Measurements from ENCODE around the gene RAB11FIP4.
A peak's percentile ranks its signal among the peaks of the same experiment; 100 is the strongest.

The RAB11FIP4 gene

DNA sequence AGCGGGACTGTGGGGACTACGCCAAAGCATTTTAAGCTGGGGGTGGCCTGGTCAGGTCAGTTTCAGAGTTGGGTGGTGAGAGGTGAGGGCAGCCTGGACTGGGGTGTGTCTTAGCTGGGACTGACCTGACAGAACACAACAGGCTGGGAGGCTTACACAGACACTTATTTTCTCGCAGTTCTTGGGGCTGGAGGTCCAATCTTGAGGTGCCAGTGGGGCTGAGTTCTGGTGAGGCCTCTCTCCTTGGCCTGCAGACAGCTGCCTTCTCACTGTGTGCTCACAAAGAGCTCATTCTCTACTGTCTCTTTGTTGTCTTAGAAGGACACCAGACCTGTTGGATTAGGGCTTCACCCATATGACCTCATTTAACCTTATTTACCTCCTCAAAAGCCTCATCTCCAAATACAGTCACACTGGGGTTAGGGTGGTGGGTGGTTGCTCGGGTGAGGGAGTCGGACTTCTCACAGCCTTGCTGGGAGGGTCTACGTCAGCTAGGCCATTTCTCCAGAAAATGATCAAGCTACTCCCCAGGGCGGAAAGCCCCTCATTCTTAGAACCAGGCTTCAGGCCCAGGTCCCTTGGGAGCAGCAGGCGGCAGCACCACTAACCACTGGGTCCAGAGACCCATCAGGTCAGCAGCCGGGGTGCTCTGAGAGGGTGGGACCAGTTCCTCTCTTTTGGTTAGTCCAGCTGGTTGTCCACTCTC lies 149.3 kb downstream of the RAB11FIP4 start:
- no peak for DNase-seq (ENCODE audit: low read depth in 3 of 3, low spot score in 1 of 3)

- DNase-seq (ENCODE audit: low read depth in 3 of 3, low spot score in 1 of 3): no peak
These were observed 150.1 kb downstream of the RAB11FIP4 start for GRCh38 chr17:31541559-31541958.

GRCh38 chr17:31544186-31544585 lies 152.7 kb downstream of the RAB11FIP4 start:
- DNase-seq (ENCODE audit: low read depth in 3 of 3, low spot score in 1 of 3): no peak

- no peak for DNase-seq (ENCODE audit: low read depth in 3 of 3, low spot score in 1 of 3)
These were observed 155.2 kb downstream of the RAB11FIP4 start for GRCh38 chr17:31546650-31547049.

DNA sequence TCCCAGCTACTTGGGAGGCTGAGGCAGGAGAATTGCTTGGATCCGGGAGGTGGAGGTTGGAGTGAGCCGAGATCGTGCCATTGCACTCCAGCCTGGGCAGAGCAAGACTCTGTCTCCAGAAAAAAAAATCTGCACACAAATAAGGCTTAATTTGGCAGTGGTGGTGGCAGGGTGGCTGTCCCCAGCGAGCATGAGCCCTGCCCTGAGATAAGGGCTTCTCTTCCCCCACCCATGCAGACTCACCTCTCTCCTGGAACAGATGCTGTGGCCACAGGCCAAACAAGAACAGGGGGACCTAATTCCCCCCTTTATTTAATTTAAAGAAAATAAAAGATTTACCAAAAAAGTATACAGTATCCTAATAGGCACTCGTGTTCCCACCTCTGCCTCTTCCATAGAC lies 157.2 kb downstream of the RAB11FIP4 start:
- DNase-seq (ENCODE audit: low read depth in 3 of 3, low spot score in 1 of 3): no peak

DNA sequence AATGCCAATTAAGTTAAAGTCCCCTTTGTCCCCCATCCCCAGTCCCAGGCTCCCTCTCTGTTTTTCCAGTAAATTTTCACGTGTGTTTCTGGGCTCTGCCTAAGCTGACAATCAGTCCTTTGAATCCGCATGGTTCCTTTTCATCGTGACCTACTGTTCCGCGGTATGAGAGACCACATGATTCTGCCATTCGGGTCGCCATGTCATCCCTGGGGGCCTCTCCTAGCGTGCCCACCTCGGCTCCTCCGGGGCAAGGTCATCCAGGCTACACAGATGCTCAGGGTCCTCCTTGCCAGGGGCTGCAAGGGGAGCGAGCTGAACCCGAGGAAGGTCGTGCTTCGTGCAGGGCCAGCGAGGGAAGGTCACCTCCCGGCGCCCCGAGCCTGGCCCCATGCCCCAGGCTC lies 157.6 kb downstream of the RAB11FIP4 start:
- DNase-seq (ENCODE audit: low read depth in 3 of 3, low spot score in 1 of 3): no peak

DNA sequence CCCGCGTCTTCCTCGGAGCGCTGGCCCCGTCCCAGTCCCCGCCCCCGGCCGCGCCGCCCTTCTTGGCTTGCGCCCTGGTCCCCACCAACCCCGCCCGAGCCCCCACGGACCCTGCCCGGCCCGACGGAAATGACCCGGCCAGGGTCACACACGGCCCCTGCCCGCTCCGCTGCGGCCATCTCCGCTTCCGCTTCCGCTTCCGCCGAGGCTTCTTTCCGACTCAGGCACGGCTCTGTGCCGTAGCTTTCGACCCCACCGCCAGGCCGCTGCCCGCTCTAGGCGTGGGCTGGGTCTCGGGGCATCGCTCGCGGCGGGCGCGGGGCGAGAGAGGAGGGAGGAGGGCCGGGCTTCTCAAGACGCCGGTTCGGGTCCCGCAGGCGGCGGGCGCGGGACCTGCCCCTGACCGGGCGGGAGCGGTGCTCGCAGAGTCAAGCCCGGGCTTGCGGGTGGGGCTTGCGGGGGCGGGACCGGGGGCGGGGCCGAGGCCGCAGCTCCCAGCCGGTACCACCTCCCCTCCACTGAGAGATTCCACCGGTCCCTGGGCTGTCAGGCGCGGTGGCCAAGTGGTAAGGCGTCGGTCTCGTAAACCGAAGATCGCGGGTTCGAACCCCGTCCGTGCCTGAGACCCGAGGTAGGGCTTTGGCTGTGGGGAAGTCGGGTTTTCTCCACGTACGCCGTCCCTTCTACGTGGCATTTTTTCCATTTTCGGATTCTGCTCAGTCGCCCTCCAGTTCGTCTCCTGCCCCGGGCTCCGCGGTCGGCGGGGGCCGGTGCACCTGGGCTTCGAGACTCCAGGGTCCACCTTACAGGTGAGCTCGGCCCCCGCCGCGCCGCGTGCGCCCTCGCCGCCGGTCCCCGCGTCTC lies 158.3 kb downstream of the RAB11FIP4 start:
- DNase-seq (ENCODE audit: low read depth in 3 of 3, low spot score in 1 of 3): peak; percentile 75 to 99 (median 87)

DNA sequence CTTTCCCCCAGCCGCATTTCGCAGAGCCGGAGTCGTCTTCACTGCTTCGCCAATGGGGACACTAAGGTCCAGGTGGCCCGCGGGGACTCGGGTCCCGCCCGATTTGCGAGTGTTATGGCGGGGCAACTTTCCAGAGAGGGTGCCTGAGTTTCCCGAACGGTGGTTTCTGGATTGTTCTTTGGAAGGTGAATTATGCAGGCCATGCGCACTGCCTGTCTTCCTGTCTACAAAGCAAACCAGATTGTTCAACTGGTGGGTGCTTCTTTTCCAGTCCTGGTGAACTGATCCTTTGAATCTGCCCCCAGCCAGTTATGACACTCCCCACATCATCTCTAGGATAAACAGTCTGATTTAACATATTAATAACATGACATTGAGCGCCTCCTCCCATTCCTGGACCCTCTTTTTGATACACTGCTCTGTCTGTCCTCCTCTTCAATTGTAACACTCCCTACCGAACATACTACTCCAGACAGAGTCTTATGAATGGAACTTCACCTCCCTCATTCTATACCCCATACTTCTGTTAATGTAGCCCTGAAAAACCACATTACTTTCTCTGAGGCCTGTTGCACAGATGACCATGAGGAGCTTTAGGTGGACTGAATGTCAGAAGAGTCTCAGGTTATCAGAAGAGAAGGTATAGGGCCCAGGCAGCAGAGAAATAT lies 159.0 kb downstream of the RAB11FIP4 start:
- DNase-seq (ENCODE audit: low read depth in 3 of 3, low spot score in 1 of 3): no peak

GRCh38 chr17:31552568-31552967 lies 161.1 kb downstream of the RAB11FIP4 start:
- no peak for DNase-seq (ENCODE audit: low read depth in 3 of 3, low spot score in 1 of 3)

DNA sequence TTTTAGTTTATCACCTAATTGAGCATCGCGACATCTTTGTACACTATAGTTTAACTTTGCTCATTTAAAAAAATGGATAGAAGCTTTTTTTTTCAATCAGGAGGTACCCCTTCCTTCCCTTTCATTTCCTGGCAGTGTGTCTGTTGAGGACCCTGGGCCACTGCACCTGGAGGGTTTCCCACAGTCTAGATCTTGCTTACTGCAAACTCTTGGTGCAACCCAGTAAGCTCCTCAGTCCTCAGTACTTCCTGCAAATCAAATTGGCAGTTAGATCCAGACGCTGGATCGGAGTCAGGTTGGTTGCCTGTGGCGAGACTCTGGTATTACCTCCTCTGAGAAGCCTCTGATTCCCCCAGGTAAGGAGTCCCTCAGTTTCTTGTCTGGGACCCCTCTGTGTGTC lies 162.0 kb downstream of the RAB11FIP4 start:
- DNase-seq (ENCODE audit: low read depth in 3 of 3, low spot score in 1 of 3): no peak

DNA sequence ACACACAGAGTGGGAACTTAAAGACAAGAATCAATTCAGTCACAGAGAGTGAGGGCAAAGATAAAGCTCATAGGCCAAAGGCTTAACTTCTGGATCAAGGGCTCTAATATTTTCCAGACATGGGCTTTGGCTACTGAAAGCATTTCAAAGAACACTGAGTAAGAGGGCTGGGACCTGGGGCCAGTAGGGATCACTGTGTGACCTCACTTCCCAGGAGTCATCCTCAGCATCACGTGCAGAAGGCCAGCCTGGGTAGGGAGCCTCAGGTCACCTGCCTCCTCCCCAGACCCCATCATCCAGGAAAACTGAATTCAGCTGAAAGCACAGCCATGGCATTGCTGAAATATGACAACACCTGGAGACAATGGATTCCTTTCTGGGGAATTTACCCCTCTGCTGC lies 163.5 kb downstream of the RAB11FIP4 start:
- DNase-seq (ENCODE audit: low read depth in 3 of 3, low spot score in 1 of 3): no peak

DNA sequence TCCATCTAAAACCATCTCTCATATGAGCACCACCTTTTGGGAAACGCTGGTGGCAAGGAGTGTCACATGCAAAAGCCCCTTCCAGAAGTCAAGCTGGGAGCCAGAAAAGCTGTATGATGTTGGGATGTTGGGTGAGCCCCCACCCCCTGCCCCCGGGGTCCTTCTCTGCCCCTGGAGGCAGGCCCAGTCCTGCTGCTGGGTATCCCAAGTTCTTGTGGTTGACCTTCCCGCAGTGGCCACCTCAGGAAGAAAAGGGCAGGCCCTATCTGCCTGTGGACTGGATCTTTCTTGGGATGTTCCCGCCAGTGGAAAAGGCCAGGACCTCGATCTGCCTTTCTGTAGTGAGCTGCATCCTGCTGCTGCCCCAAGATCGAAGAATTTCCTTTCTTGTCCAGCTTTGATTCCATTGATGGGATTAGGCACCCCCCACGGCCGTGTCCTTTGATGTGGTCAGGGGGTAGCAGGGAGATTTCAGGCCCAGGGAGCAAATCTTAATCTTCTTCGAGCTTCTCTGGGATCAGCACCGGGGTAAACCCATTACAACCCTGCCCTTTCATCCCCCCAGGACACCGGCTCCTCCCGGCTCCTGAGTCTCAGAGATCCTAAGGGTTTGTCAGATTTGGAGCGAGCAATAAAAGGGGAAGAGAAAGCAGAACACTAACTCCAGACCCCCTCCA lies 165.6 kb downstream of the RAB11FIP4 start:
- no peak for DNase-seq (ENCODE audit: low read depth in 3 of 3, low spot score in 1 of 3)

DNA sequence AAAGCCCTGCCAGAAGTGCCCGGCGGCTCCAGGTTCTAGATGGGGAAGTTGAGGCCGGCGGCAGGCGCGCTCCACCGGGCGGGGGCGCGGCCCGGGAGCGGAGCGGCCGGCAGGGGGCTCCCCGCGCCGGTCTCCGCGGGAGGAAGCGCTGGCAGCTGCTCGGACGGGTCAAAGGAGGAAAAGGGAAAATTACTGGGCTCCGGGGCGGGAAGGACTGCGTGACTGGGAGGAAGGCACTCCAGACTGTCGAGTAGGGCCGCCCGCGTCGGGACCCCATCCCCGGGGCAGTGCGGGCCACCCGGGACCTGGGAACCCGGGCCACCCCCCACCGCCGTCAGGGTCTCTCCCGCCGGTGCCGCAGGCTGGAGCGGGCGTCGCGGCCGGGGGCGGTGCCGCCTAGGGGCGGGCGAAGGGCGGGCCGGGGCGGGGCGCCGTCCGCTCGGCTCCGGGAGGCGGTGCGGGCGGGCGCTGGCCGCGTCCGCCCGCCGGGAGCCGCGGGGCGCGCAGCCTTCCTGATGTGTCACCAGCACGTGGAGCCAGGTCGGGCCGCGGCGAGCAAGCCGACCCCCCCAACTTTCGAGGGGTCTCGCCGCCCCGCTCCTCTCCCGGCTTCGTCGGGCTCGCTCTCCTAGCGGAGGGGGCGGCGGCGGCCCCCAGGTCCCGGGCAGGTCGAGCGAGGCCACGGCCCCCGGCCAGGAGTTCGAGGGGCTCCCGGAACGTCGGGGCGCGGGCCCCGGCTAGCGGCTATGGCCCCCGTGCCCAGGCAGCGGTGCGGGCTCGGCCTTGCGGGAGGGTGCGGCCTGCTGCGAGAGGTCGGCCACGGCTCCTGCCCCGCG lies 167.5 kb downstream of the RAB11FIP4 start:
- DNase-seq (ENCODE audit: low read depth in 3 of 3, low spot score in 1 of 3): peak; percentile 11 to 49 (median 19)

- DNase-seq (ENCODE audit: low read depth in 3 of 3, low spot score in 1 of 3): no peak
These were observed 168.4 kb downstream of the RAB11FIP4 start for GRCh38 chr17:31559584-31560501.

- no peak for DNase-seq (ENCODE audit: low read depth in 3 of 3, low spot score in 1 of 3)
These were observed 169.3 kb downstream of the RAB11FIP4 start for GRCh38 chr17:31560616-31561235.

DNA sequence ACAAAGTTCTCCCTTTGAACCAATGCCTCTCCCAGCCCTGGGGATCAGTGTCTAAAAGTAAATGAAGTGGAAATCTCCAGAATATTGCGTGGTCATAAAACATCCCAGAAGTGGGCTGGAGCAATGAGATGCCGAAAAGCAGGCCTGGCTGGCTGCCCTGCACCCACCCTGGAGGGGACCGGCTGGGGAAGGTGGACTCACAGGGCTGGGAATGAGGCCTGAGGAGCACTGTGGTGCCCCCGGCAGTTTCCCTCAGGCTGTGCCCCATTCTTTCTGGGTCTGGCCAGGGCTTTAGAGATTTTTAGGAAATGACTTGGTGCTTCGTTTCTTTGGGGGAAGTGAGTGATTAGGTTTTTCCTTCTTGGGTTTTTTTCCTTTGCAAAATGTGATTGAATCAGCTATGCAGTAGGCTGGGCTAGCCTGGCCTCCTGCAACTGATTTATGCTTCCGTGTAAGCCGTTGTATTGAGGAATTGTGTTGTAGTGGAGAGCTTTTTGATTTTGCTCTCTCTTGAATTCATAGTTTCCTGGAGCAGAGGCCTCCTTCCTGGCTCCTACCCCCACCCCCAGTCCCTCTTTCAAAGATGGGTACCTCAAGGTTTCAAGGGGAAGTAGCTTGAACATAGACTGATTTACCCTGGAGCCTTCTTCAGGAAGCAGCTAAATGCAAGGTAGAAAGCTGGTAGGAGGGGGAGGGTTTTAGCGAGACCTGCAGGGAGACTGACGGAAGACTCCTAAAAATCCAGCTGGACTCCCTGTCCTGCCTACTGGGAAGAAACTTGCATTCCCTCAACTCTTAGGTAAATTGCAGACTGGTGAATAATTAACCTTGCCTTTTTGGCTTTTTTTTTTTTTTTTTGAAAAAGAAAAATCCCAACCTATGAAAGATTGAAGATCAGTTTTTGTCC lies 170.2 kb downstream of the RAB11FIP4 start:
- DNase-seq (ENCODE audit: low read depth in 3 of 3, low spot score in 1 of 3): no peak

DNA sequence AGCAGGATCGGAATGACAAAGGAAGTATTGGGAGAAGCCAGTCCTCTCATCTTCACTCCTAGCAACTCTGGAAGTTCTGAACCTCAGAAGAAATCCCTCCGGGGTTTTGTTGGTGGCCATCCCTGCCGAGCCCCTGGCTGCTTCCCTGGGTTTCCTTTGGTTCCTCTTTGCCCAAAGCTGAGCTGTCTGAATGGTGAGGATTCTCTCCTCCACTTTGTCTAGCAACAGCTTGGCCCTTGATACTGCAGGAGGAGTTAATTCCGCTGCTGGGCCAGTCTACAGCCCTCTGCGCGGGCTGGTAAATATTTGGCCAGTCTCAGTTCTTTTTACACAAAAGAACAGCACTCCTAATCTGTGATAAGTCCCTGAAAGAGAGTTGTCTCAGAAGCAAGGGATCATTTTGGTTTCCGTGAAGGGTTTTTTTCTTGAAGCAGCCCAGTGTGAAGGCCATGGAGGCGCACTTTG lies 170.9 kb downstream of the RAB11FIP4 start:
- DNase-seq (ENCODE audit: low read depth in 3 of 3, low spot score in 1 of 3): no peak

DNA sequence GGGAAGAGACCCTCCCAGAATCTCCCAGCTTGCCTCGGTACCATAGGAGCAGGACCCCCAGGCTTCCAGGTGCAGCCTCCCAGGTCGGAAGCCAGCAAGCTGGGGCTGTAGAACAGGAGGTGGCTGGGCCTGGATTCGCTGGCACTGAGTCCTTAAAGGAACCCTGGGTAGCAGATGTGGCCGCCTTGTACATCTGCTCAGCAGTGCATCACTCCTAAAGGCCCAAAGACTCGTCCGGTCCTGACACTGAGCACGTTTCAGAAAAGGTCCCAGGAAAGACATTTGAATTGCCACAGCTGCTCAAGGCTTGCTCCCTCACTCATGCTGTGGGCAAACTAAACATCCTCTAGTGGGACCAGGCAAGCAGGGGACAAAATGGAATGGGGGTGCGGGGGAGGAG lies 172.8 kb downstream of the RAB11FIP4 start:
- DNase-seq (ENCODE audit: low read depth in 3 of 3, low spot score in 1 of 3): no peak

All from stimulated activated CD4-positive, alpha-beta T cell treated with anti-CD3 and anti-CD28 coated beads, TNF-alpha, amount 100 ng/mL, for 1 hour (primary cell).